ENCODE results near the gene VAV3.

Gene VAV3

GRCh38 chr1:107640207-107640606, 324.8 kb downstream of the VAV3 start:
- H3K36me3 ChIP-seq (ENCODE audit: control insufficient read depth in 1 of 2, insufficient read depth in 2 of 2, low read depth in 1 of 2, low read length in 2 of 2): no peaks in the 10 kb centered on the region
- no peak overlapping the region for H2AFZ ChIP-seq (ENCODE audit: low read depth, low read length)
- H3K79me1 ChIP-seq (replicated peaks; ENCODE audit: low read length, poor library complexity, severe bottlenecking): no peaks in the 10 kb centered on the region
- WGBS: 100% methylated on average over 4 of the region's 7 CpGs
- no peak overlapping the region for H3K4ac ChIP-seq (ENCODE audit: low read depth in 1 of 2, low read length in 2 of 2)
- no peak for DNase-seq
- H4K91ac ChIP-seq (ENCODE audit: low read length): no peak overlapping the region
- H3K4me2 ChIP-seq (ENCODE audit: low read length, poor library complexity, severe bottlenecking): no peak overlapping the region
- no peaks in the 10 kb centered on the region for H3K9me3 ChIP-seq (ENCODE audit: control insufficient read depth, low read length)
- no peaks in the 10 kb centered on the region for H3K27me3 ChIP-seq (ENCODE audit: control insufficient read depth in 1 of 2, insufficient read depth in 1 of 2, low read length in 2 of 2)
- H3K4me1 ChIP-seq (ENCODE audit: control insufficient read depth, insufficient read depth, low read depth, low read length): peaks cover 1% of the 10 kb centered on the region
- H3K4me3 ChIP-seq (ENCODE audit: insufficient read depth in 1 of 2, low read depth in 1 of 2, low read length in 2 of 2): no peak overlapping the region
- H2BK12ac ChIP-seq (ENCODE audit: low read length in 2 of 2): no peak overlapping the region
- H3K14ac ChIP-seq (ENCODE audit: low read length in 2 of 2): no peak overlapping the region
- no peak overlapping the region for H3K18ac ChIP-seq (ENCODE audit: low read depth in 1 of 2, low read length in 2 of 2)
- H2BK15ac ChIP-seq (ENCODE audit: low read depth, poor library complexity, severe bottlenecking): no peak overlapping the region
- no peak overlapping the region for H4K8ac ChIP-seq (ENCODE audit: low read length)
- no peak overlapping the region for H2BK5ac ChIP-seq (ENCODE audit: low read depth, low read length, poor library complexity, severe bottlenecking)
- H2BK120ac ChIP-seq (ENCODE audit: low read depth, low read length): no peak overlapping the region
- H3K23ac ChIP-seq (ENCODE audit: low read length in 2 of 2): no peak overlapping the region
- no peak overlapping the region for H3K9ac ChIP-seq (ENCODE audit: low read length)
- H2AK5ac ChIP-seq (ENCODE audit: low read length, severe bottlenecking): no peak overlapping the region
- H3K27ac ChIP-seq (ENCODE audit: low read length, poor library complexity, severe bottlenecking): no peak overlapping the region

- no peak overlapping the region for H3K23ac ChIP-seq (ENCODE audit: low read length in 2 of 2)
- H2BK120ac ChIP-seq (ENCODE audit: low read depth, low read length): no peak overlapping the region
- WGBS: 94% methylated on average over 4 of the region's 6 CpGs
- H2BK5ac ChIP-seq (ENCODE audit: low read depth, low read length, poor library complexity, severe bottlenecking): no peak overlapping the region
- H3K4me1 ChIP-seq (ENCODE audit: control insufficient read depth, insufficient read depth, low read depth, low read length): no peaks in the 10 kb centered on the region
- no peak overlapping the region for H4K91ac ChIP-seq (ENCODE audit: low read length)
- H3K18ac ChIP-seq (ENCODE audit: low read depth in 1 of 2, low read length in 2 of 2): no peak overlapping the region
- no peak overlapping the region for H3K9ac ChIP-seq (ENCODE audit: low read length)
- no peaks in the 10 kb centered on the region for H3K27me3 ChIP-seq (ENCODE audit: control insufficient read depth in 1 of 2, insufficient read depth in 1 of 2, low read length in 2 of 2)
- H3K27ac ChIP-seq (ENCODE audit: low read length, poor library complexity, severe bottlenecking): no peak overlapping the region
- no peak overlapping the region for H2BK12ac ChIP-seq (ENCODE audit: low read length in 2 of 2)
- no peak overlapping the region for H3K4me3 ChIP-seq (ENCODE audit: insufficient read depth in 1 of 2, low read depth in 1 of 2, low read length in 2 of 2)
- no peak overlapping the region for H3K4ac ChIP-seq (ENCODE audit: low read depth in 1 of 2, low read length in 2 of 2)
- H2AK5ac ChIP-seq (ENCODE audit: low read length, severe bottlenecking): no peak overlapping the region
- H3K9me3 ChIP-seq (ENCODE audit: control insufficient read depth, low read length): no peaks in the 10 kb centered on the region
- no peak overlapping the region for H3K4me2 ChIP-seq (ENCODE audit: low read length, poor library complexity, severe bottlenecking)
- H2BK15ac ChIP-seq (ENCODE audit: low read depth, poor library complexity, severe bottlenecking): no peak overlapping the region
- no peak for DNase-seq
- H3K14ac ChIP-seq (ENCODE audit: low read length in 2 of 2): no peak overlapping the region
- no peak overlapping the region for H4K8ac ChIP-seq (ENCODE audit: low read length)
- H3K36me3 ChIP-seq (ENCODE audit: control insufficient read depth in 1 of 2, insufficient read depth in 2 of 2, low read depth in 1 of 2, low read length in 2 of 2): no peaks in the 10 kb centered on the region
- no peaks in the 10 kb centered on the region for H3K79me1 ChIP-seq (replicated peaks; ENCODE audit: low read length, poor library complexity, severe bottlenecking)
- no peak overlapping the region for H2AFZ ChIP-seq (ENCODE audit: low read depth, low read length)
Measured at GRCh38 chr1:107637101-107637500, 327.9 kb downstream of the VAV3 start.

- H3K4ac ChIP-seq (ENCODE audit: low read depth in 1 of 2, low read length in 2 of 2): no peak overlapping the region
- H3K27ac ChIP-seq (ENCODE audit: low read length, poor library complexity, severe bottlenecking): no peak overlapping the region
- no peak overlapping the region for H4K91ac ChIP-seq (ENCODE audit: low read length)
- H2BK5ac ChIP-seq (ENCODE audit: low read depth, low read length, poor library complexity, severe bottlenecking): no peak overlapping the region
- 69% methylated on average over 3 of the region's 5 CpGs for WGBS
- H3K14ac ChIP-seq (ENCODE audit: low read length in 2 of 2): no peak overlapping the region
- H2BK12ac ChIP-seq (ENCODE audit: low read length in 2 of 2): no peak overlapping the region
- H3K27me3 ChIP-seq (ENCODE audit: control insufficient read depth in 1 of 2, insufficient read depth in 1 of 2, low read length in 2 of 2): no peaks in the 10 kb centered on the region
- H3K9ac ChIP-seq (ENCODE audit: low read length): no peak overlapping the region
- no peaks in the 10 kb centered on the region for H3K79me1 ChIP-seq (replicated peaks; ENCODE audit: low read length, poor library complexity, severe bottlenecking)
- no peak overlapping the region for H3K23ac ChIP-seq (ENCODE audit: low read length in 2 of 2)
- H3K4me3 ChIP-seq (ENCODE audit: insufficient read depth in 1 of 2, low read depth in 1 of 2, low read length in 2 of 2): no peak overlapping the region
- H2BK120ac ChIP-seq (ENCODE audit: low read depth, low read length): no peak overlapping the region
- H2BK15ac ChIP-seq (ENCODE audit: low read depth, poor library complexity, severe bottlenecking): no peak overlapping the region
- no peak overlapping the region for H3K18ac ChIP-seq (ENCODE audit: low read depth in 1 of 2, low read length in 2 of 2)
- H3K4me2 ChIP-seq (ENCODE audit: low read length, poor library complexity, severe bottlenecking): no peak overlapping the region
- H3K9me3 ChIP-seq (ENCODE audit: control insufficient read depth, low read length): no peaks in the 10 kb centered on the region
- no peaks in the 10 kb centered on the region for H3K36me3 ChIP-seq (ENCODE audit: control insufficient read depth in 1 of 2, insufficient read depth in 2 of 2, low read depth in 1 of 2, low read length in 2 of 2)
- H2AK5ac ChIP-seq (ENCODE audit: low read length, severe bottlenecking): no peak overlapping the region
- DNase-seq: no peak
- no peaks in the 10 kb centered on the region for H3K4me1 ChIP-seq (ENCODE audit: control insufficient read depth, insufficient read depth, low read depth, low read length)
- no peak overlapping the region for H2AFZ ChIP-seq (ENCODE audit: low read depth, low read length)
- no peak overlapping the region for H4K8ac ChIP-seq (ENCODE audit: low read length)
Measured at GRCh38 chr1:107633596-107633995, 331.4 kb downstream of the VAV3 start.

GRCh38 chr1:107626073-107626796, 338.7 kb downstream of the VAV3 start:
- Histone ChIP-seq H2BK12ac (ENCODE audit: low read length in 2 of 2) (no peak overlapping the region), H2AFZ (ENCODE audit: low read depth, low read length) (no peak overlapping the region), H3K36me3 (ENCODE audit: control insufficient read depth in 1 of 2, insufficient read depth in 2 of 2, low read depth in 1 of 2, low read length in 2 of 2) (no peaks in the 10 kb centered on the region), H2BK120ac (ENCODE audit: low read depth, low read length) (no peak overlapping the region), H2AK5ac (ENCODE audit: low read length, severe bottlenecking) (no peak overlapping the region), H3K18ac (ENCODE audit: low read depth in 1 of 2, low read length in 2 of 2) (no peak overlapping the region), H3K4me1 (ENCODE audit: control insufficient read depth, insufficient read depth, low read depth, low read length) (no peaks in the 10 kb centered on the region), H3K27ac (ENCODE audit: low read length, poor library complexity, severe bottlenecking) (no peak overlapping the region), H3K9ac (ENCODE audit: low read length) (peak overlapping the region; percentile 4), H3K4me2 (ENCODE audit: low read length, poor library complexity, severe bottlenecking) (no peak overlapping the region), H3K4me3 (ENCODE audit: insufficient read depth in 1 of 2, low read depth in 1 of 2, low read length in 2 of 2) (peak overlapping the region in 1 of 2 experiments; percentile 2), H4K91ac (ENCODE audit: low read length) (no peak overlapping the region), H3K27me3 (ENCODE audit: control insufficient read depth in 1 of 2, insufficient read depth in 1 of 2, low read length in 2 of 2) (no peaks in the 10 kb centered on the region), H2BK15ac (ENCODE audit: low read depth, poor library complexity, severe bottlenecking) (no peak overlapping the region), H3K79me1 (replicated peaks; ENCODE audit: low read length, poor library complexity, severe bottlenecking) (no peaks in the 10 kb centered on the region), H3K9me3 (ENCODE audit: control insufficient read depth, low read length) (no peaks in the 10 kb centered on the region), H2BK5ac (ENCODE audit: low read depth, low read length, poor library complexity, severe bottlenecking) (no peak overlapping the region), H3K23ac (ENCODE audit: low read length in 2 of 2) (no peak overlapping the region), H3K14ac (ENCODE audit: low read length in 2 of 2) (no peak overlapping the region), H4K8ac (ENCODE audit: low read length) (no peak overlapping the region), H3K4ac (ENCODE audit: low read depth in 1 of 2, low read length in 2 of 2) (no peak overlapping the region)
- no peak for DNase-seq
- WGBS: 67% methylated on average over 1 of the region's 2 CpGs

Data from mesenchymal stem cell (in vitro differentiated cells and primary cell).